ENCODE measurements around the gene LRCH2. TPM values are rescaled to one million over a fixed set of nuclear protein-coding genes. Genes with fewer than 3 reads are reported as not detected.

Gene LRCH2
- polyA plus RNA-seq, 1 donor = 3.8 TPM

DNA sequence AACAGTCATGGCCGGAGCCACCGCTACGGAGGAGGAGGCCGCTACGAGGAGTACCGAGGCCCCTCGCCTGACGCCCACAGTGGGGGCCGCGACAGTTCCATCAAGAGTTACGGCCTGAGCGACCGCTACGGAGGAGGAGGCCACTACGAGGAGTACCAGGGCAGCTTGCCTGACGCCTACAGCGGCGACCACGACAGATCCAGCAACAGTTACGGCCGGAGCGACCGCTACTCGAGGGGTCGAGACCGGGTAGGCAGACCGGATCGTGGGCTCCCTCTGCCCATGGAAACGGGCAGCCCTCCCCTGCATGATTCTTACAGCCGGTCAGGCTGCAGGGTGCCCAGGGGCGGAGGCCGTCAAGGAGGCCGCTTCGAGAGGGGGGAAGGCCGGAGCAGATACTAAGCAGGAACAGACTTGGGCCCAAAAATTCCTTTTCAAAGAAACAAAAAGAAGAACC is 41.6 kb downstream of the LRCH2 start:
- no peak for DNase-seq

- no peak for DNase-seq
These were observed 42.2 kb downstream of the LRCH2 start for GRCh38 chrX:115191490-115192243.

DNA sequence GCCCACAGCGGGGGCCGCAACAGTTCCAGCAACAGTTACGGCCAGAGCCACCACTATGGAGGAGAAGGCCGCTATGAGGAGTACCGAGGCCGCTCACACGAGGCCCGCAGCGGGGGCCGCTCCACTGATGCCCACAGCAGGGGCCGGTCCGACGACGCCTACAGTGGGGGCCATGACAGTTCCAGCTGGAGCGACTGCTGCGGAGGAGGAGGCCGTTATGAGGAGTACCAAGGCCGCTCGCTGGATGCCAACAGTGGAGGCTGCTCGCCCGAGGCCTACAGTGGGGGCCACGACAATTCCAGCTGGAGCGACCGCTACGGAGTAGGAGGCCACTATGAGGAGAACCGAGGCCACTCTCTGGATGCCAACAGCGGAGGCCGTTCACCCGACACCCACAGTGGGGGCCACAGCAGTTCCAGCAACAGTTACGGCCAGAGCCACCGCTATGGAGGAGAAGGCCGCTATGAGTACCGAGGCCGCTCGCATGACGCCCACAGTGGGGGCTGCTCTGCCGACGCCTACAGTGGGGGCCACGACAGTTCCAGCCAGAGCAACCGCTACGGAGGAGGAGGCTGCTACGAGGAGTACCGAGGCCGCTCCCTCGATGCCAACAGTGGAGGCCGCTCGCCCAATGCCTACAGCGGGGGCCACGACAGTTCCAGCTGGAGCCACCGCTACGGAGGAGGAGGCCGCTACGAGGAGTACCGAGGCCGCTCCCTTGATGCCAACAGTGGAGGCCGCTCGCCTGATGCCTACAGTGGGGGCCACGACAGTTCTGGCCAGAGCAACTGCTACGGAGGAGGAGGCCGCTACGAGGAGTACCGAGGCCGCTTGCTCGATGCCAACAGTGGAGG is 43.0 kb downstream of the LRCH2 start:
- no peak for DNase-seq

DNA sequence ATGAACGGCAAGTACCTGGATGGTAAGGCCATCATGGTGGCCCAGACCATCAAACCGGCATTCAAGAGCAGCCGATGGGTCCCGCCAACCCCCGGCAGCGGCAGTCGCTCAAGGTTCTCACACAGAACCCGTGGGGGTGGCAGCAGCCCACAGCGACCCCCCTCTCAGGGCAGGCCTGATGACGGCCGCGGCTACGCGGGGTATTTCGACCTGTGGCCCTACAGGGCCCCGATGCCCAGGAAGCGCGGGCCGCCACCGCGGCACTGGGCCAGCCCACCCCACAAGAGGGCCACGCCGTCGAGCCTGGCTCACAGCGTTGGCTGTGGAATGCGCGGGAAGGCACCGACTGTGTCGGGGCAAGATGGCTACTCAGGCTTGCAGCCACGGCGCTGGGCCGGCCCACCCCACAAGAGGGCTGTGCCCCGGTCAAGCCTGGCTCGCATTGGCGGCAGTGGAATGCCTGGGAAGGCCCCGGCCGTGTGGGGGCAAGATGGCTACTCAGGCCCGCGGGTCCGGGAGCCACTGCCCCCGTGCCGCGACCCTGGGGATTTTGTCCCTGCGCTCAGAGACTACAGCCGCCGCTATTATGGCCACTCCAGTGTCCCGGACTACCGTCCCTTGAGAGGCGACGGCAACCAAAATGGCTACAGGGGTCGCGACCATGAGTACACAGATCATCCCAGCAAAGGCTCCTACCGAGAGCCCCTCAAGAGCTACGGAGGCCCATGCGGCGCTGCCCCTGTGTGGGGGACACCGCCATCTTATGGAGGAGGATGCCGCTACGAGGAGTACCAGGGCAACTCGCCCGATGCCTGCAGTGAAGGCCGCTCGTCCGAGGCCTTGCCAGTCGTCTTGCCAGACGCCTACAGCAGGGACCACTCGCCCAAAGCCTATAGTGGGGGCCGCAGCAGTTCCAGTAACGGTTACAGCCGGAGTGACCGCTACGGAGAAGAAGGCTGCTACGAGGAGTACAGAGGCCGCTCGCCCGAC is 44.0 kb downstream of the LRCH2 start:
- no peak for DNase-seq

DNA sequence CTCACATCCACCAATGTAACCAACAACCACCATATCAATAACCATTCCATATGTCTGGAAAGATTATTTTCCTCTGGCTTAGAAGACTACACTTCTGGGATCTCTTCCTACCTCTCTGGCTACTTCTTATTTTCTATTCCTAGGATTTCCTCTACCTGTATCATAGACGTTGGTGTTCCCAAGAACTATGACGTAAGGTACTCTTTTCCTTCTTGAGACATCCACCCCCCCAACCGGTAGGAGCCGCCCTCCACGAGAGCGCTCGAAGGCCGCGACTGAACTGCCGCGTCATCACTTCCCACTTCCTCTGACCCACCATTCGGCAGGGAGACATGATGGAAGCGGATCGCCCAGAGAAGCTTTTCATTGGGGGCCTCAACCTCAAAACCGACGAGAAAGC is 44.8 kb downstream of the LRCH2 start, which contains the start of gene RBMXL3:
Gene RBMXL3 (plus strand): TSS at position 301 of the 400 bp plus-strand sequence. CDS start 32 bp downstream, at position 333.
- no peak for DNase-seq

DNA sequence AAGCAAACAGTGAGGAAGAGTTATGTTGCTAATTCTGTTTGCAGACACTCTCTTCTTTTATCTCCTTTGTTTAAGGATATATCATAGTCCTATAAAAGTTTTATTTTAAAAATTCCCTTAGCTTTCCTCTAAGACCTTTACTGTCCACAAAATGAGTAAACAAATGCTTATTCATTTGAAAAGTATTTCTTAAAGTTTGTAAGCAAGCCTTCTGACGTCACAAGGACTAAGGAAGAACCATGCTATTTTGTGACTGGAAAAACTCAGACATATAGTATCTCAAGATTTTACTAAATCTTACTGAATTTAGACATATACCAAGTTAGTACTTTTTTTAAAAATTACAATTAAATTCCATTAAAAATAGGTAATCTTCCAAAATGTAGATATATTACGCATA is 49.9 kb downstream of the LRCH2 start:
- DNase-seq = no peak

GRCh38 chrX:115178473-115178872 is 55.4 kb downstream of the LRCH2 start:
- DNase-seq = no peak

- DNase-seq = no peak
These were observed 56.0 kb downstream of the LRCH2 start for GRCh38 chrX:115177932-115178331.

DNA sequence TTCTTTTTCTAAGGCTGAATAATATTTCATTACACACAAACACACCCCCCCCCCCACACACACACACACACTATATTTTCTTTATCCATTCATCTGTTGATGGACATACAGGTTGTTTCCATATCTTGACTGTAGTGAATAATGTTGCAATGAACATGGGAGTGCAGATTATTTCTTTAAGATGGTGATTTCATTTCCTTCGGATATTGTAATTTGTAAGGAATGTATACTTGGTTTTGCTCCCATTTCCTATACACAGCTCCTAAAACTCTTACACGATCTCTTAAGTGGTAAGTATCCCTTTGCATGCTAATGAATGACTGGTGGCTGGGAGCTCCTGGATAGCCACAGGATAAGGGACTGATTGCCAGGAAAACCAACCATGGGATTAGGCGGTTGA is 59.3 kb downstream of the LRCH2 start:
- DNase-seq = no peak

DNA sequence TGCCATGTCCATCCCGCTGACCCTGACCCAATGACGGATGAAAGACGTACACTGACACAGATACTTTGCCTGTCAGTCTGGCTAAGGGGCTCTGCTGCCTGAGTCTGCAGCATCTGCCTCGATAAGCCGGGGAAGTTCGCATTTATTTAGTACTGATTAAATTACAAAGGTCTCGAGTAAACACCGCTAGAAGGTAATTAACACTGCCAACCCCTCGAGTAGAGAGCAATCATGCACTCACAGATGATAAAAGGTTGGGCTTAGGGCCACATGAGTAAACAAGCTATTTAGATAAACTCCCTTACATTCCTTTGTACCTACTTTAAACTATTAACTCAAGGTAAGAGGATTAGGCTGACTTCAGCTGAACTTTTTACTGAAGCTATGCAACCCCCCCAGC is 60.7 kb downstream of the LRCH2 start:
- DNase-seq = no peak

DNA sequence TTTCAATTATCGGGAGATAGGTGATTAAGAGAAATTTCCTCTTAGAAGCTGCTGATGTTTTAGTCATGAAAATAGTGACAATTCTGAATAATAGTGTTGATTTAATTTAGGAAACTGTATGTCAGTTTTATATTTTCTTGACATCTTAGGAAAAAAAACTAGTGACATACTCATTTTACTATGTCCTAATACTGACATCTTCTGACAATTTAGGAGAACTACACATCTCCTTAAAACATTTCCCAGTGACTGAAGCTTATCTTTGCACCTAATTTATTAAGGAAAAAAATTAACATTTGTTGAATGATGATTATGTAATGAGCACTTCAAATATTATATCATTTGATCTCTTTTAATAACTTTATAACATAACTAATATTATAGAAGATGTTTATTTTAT is 86.7 kb downstream of the LRCH2 start:
- no peak for DNase-seq

DNA sequence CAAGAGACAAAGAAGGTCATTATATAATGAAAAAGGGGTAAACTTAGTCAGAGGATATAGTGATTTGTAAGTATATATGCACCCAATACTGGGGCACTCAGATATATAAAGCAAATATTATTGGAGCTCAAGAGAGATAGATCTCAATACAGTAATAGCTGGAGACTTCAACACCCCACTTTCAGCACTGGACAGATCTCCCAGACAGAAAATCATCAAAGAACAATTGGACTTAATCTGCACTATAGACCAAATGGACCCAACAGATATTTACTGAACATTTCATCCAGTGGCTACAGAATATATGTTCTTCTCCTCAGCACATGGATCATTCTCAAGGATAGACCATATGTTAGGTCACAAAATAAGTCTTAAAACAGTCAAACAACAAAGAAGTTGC is 91.8 kb downstream of the LRCH2 start:
- DNase-seq = no peak

- no peak for DNase-seq
These were observed 95.9 kb downstream of the LRCH2 start for GRCh38 chrX:115138040-115138439.

GRCh38 chrX:115134382-115134781 is 99.5 kb downstream of the LRCH2 start:
- peak; percentile 19 for DNase-seq

DNA sequence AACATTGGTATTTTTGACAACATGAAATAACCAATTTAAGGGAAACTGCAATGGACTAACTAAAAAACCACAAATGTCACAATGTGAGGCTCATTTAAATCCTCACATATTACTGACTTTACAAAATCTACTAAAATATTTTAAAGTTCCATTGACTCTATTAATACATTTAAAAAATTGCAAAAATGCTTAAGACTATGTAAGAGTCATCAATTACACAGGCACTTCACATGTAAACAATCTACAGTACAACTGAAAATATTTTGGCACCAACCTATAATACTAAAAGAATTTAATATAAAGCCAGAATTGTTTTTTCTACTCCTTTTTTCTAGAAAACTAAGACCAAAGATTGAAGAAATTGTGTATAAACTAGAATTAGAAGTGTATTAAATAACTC is 121.5 kb downstream of the LRCH2 start:
- DNase-seq = no peak

DNA sequence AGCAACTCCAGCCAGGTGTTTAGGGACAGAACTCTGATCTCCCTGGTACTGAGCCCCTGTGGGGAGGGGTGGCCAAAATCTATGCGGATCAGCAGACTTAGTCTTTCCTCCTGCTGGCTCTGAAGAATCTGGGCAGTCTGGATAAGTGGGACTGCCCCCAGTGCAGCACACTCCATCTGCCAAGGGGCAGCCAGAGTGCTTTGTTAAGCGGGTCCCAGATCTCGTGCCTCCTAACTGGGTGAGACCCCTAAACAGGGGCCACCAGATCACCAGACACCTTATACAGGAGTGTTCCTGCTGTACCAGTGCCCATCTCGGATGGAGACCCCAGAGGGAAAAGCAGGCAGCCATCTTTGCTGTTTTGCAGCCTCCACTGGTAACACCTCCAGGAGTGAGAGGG is 135.0 kb downstream of the LRCH2 start:
- DNase-seq = no peak

GRCh38 chrX:115093191-115093590 is 140.7 kb downstream of the LRCH2 start:
- no peak for DNase-seq

DNA sequence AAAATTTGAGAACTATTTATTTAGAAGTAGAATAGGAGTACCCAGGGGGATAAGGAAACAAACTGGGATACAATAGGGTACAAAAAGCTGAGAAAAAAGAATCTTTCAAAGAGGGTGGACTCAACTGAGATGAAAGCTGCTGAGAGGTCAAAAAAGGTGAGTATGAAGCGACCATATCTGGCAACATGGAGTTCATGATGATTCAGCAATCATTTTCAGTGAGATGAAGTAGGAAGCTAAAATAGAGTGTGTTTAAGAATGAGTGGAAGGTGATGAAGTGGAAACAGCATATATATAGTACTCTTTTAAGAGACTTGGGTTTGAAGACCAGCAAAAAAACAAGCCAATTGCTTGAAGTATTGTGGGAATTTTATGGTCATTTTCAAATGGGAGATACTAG is 144.5 kb downstream of the LRCH2 start:
- no peak for DNase-seq

- no peak for DNase-seq
These were observed 165.0 kb downstream of the LRCH2 start for GRCh38 chrX:115068896-115069295.

DNA sequence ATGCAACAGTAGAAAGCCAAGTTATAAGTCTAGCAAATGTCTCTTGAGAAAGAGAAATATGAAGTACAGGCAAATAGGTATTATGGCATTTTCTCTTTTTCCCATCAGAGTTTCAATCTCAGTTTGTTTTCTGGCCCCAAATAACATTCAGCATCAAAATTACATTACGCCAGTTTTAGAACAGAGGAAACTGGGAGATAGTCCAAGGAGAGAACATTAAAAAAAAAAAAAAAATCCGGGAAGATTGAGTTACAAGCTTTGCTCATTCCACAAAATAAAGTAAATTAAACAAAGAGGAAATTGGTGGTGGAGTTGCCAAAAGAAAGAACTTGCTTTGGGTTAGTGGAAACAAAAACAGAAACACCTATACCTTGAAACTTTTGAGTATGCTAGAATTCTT is 166.1 kb downstream of the LRCH2 start:
- DNase-seq = no peak

GRCh38 chrX:115065304-115065703 is 168.6 kb downstream of the LRCH2 start:
- DNase-seq = no peak
